HG03558 (cell line): ENCODE data around the gene ZDHHC5.
"Not testable (repeated sequence)": the region's sequence is repeated elsewhere in the genome, so short reads cannot be mapped to it uniquely, and the experiment has no call there.

Source experiments
- ATAC-seq: cut with Tn5 transposase; IDR thresholded peaks from one replicate; pipeline ENCODE4 v1.9.1; 2021; ENCODE audit warnings: moderate number of reproducible peaks; ENCODE audit not compliant: unreplicated experiment; ENCODE audit errors: extremely low read depth

The ZDHHC5 gene

GRCh38 chr11:57644748-57645688 lies 22.9 kb upstream of the ZDHHC5 start:
- ATAC-seq: no peak

GRCh38 chr11:57645689-57646085 lies 22.2 kb upstream of the ZDHHC5 start:
- ATAC-seq: no peak

- ATAC-seq: no peak
These were observed 21.6 kb upstream of the ZDHHC5 start for GRCh38 chr11:57646194-57646798.

GRCh38 chr11:57646799-57647303 lies 21.1 kb upstream of the ZDHHC5 start:
- ATAC-seq: no peak

- ATAC-seq: no peak
These were observed 20.5 kb upstream of the ZDHHC5 start for GRCh38 chr11:57647372-57647771.

DNA sequence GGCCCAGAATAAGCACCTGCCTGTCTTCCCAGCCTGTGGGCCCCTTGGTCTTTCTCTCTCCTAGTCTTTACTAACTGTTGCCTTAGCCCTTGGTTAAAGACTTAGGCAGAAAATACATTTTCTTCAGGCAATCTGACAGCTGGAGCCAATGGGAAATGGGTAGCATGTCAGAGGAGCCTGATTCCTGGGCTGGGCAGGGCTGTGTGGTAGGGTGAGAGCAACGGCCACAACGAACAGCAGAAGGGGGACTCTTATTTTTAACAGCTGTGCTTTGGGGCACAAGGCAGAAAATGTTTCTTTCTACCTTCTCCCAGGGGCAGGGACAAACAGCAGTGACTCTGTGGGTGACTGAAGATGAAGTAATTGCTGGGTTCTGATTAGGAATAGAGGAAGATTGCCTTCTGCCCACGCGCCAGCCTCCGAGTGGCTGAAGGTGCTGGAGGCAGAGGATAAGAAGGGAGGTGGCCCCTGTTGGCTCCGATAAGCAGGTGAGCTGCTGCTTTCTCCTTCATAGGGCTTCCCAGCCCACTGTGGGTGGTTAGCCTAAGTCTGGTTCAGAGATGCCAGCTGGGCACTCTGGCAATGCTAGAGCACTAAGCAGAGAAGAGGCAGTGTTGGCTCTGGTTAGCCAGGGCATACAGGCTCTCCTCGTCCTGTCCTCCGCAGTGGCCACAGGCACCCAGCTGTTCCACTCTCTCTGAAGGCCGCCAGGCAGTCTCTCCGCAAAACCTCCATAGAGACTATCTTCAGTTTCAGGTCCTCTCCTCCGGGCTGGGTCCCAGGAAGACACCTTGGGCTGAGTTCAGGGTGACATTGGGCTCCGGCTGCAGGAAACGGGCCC lies 19.7 kb upstream of the ZDHHC5 start:
- ATAC-seq: no peak

DNA sequence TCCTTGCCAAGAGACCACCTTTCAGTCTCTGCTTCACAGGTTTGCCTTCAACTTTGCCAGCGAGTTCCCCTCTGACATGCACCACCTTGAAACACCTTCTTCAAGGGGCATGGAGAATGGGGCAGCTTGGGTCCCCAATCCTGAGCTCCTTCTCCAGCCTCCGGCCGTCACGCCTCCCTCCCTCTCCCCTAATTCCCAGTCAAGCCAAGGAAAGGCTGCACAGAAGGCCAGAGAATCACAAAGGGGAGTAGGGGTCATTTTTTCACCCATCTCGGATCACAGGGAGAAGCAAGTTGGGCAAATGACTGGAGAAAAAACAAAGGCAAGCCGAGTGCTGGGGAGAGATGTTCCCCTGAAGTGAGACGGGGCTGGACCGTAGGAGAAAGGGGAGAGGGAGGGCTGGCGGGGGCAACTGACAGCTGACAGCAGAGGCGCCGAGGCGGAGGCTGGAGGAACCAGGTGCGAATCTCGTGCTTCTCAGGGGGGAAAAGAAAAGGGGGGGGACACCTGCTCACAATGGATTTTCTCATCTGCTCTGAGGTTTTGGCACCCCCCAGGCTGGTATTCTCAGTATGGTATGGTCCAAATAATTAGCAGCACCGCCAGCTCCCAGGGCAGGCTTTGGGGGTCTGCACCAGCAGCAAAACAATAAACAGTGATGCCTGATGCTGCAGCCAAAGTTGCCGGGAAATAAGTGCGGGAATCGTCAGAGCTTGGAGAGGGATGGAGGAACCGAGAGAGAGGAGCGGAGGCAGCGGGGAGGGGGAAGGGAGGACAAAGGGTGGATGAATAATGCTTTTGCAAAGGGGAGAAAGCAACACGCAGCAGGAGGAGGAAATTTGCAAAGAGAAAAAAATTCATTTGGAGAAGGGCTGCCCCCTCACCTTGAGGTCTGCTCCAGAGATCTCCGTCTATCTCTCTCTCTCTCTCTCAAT lies 18.8 kb upstream of the ZDHHC5 start:
- no peak for ATAC-seq

DNA sequence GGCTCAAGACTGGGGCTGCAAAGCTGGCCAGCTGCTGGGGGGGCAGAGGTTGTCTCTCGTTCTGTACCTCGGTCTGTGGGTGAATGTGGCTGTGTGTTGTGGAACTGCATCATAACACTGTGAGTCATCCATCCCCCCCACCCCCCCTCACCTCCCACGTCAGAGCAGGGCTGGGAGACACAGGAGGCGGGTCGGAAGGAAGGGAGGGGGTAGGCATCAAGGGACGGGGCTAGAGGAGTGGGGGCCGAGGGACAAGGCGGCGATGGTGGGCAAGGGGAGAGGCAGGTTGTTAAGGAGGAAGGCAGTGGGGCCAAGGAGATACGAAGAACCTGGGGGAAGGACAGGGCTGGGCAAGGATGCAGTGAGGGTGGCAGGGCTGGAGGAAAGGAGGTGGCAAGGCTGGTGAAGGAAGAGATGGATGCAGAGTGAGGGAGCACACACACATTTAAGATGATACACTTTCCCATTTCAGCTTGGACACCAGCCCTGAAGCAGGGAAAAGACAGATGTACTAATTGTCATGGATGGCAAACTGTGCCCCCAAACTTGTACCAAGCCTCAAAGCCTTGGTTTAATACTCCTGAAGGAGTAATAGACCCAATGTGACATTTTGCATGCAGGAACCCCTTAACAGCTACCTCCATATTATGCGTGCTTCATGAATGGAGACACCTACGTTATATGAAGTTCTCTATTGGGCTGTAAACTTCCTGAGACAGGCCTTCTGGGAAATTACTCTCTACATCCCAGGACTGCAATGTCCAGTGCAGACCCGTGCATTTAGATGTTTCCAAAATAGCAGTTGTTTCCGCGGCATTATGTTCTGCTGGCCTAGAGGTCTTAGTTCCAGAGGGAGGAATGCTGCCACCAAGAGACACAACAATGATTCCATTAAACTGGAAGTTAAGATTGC lies 17.8 kb upstream of the ZDHHC5 start, which contains the start of gene YPEL4:
TSS of gene YPEL4 (minus strand) at position 87 of the 913 bp plus-strand sequence. CDS start 2,805 bp downstream, outside the sequence.
- no peak for ATAC-seq

DNA sequence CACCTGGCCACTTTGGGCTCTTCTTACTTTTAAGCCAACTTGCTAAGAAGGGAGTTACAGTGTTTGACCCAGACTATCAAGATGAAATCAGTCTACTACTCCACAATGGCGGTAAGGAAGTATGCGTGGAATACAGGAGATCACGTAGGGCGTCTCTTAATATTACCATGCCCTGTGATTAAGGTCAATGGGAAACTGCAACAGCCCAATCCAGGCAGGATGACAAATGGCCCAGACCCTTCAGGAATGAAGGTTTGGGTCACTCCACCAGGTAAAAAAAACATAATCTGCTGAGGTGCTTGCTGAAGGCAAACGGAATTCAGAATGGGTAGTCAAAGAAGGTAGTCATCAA lies 17.2 kb upstream of the ZDHHC5 start:
- no peak for ATAC-seq

- ATAC-seq: no peak
These were observed 16.5 kb upstream of the ZDHHC5 start for GRCh38 chr11:57651408-57651807.

DNA sequence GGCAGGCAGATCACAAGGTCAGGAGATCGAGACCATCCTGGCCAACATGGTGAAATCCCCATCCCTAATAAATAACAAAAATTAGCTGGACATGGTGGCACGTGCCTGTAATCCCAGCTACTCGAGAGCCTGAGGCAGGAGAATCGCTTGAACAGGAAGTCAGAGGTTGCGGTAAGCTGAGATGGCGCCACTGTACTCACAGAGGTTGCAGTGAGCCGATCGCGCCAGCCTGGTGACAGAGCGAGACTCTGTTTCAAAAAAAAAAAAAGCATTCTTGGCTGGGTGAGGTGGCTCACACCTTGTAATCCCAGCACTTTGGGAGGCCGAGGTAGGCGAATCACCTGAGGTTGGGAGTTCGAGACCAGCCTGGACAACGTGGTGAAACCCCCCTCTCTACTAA lies 15.7 kb upstream of the ZDHHC5 start:
- ATAC-seq: not testable (repeated sequence)

- ATAC-seq: no peak
These were observed 15.3 kb upstream of the ZDHHC5 start for GRCh38 chr11:57652662-57653061.

- no peak for ATAC-seq
These were observed 14.8 kb upstream of the ZDHHC5 start for GRCh38 chr11:57653163-57653562.

DNA sequence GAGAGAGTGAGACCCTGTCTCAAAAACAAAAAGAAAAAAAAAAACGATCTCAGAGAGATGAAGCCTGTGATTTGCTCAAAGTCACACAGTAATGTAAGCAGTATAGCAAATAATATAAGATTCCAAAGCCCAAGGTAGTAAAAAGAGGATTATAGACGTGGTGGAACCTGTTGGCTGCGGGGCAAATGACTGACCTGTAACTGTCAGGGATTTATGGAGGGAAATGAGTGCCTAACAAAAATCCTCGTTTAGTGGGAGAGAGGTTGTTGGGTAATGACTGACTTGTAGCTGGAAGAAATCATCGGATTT lies 11.1 kb upstream of the ZDHHC5 start:
- ATAC-seq: no peak

GRCh38 chr11:57657194-57658022 lies 10.5 kb upstream of the ZDHHC5 start, which contains the start of gene CLP1:
Gene CLP1 (plus strand): TSS chr11:57657762. CDS start chr11:57659477, 1,715 bp downstream.
- peak; percentile 99 for ATAC-seq

GRCh38 chr11:57658023-57658361 lies 9.9 kb upstream of the ZDHHC5 start:
- ATAC-seq: no peak

DNA sequence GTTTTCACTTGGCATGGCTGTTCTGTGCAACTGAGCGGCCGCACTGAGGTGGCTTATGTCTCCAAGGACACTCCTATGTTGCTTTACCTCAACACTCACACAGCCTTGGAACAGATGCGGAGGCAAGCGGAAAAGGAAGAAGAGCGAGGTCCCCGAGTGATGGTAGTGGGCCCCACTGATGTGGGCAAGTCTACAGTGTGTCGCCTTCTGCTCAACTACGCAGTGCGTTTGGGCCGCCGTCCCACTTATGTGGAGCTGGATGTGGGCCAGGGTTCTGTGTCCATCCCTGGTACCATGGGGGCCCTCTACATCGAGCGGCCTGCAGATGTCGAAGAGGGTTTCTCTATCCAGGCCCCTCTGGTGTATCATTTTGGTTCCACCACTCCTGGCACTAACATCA lies 8.2 kb upstream of the ZDHHC5 start:
- ATAC-seq: no peak

- no peak for ATAC-seq
These were observed 5.0 kb upstream of the ZDHHC5 start for GRCh38 chr11:57662893-57663292.
